Pancreas (tissue), 10 donors: ENCODE measurements around the gene E2F7. TPM values are rescaled to one million over a fixed set of nuclear protein-coding genes. Genes with fewer than 3 reads are reported as not detected.

Experiments used
- ATAC-seq, 4 donors: fragments of 200-7000 bp; cut with Tn5 transposase; one replicate each; pipeline versions ENCODE4 v1.8.0 to v1.9.1; 2020; ENCODE audit warnings: mild to moderate bottlenecking in 4 of 4, moderate library complexity in 4 of 4
- DNase-seq, 6 donors: peaks; one replicate each; pipeline ENCODE4 v3.0.0-alpha.2; 2020
- FAIRE-seq: peaks from 2 replicates; lab custom pipeline; 2012; peaks lifted over from hg19 to GRCh38; lab: Jason Lieb, UNC
- H3K27ac ChIP-seq, 4 donors: fragments of 200-600 bp; sonication (generic); 1 replicate in 3 of 4; 2 replicates in 1 of 4; pipeline versions ENCODE4 v1.5.0 to v1.8.0; 2020
- H3K27me3 ChIP-seq, 4 donors: fragments of 200-600 bp; one replicate each; pipeline ENCODE4 v1.8.0; 2021
- H3K36me3 ChIP-seq, 3 donors: fragments of 200-600 bp; sonication (generic) in 1 of 3; one replicate each; pipeline versions ENCODE4 v1.5.0 to v1.8.0; 2020 to 2021
- H3K4me1 ChIP-seq, 3 donors: fragments of 200-600 bp; one replicate each; pipeline ENCODE4 v1.8.0; 2021
- H3K4me3 ChIP-seq, 4 donors: fragments of 200-600 bp; sonication (generic) in 2 of 4; one replicate each; pipeline versions ENCODE4 v1.5.0 to v1.8.0; 2020 to 2021
- H3K9me3 ChIP-seq, 4 donors: fragments of 200-600 bp; one replicate each; pipeline ENCODE4 v1.8.0; 2021
- WGBS, 2 donors: extraction: QIAGEN DNeasy Blood & Tissue Kit; methylation state at CpG; one replicate each; pipeline ENCODE4 v1.1.7; 2013; 5-methylcytosine and 5-hydroxymethylcytosine counted together
- intact Hi-C, 3 donors: fragments of 100-400 bp; cut with DNase I; formaldehyde crosslinking; loops; one replicate each; pipeline versions ENCODE4 v1.11.1 to v1.14.2; 2022
- polyA plus RNA-seq, 2 donors: library from polyadenylated mRNA; stranded (reverse); fragments of 200-250 nt; gene quantifications; one replicate each; pipeline ENCODE4 v1.2.3, GENCODE V29; 2013
- total RNA-seq, 6 donors: library from RNA; stranded (reverse); fragmentation: NEBNext Ultra II Directional in 4 of 6; extraction: Animal tissue kit (Norgen Biotek cat#: 25700) in 4 of 6; gene quantifications; one replicate each; pipeline versions ENCODE4 v1.2.1 to v1.2.4, GENCODE V29; 2021 to 2023
- TF ChIP-seq, protein P1 (sequence below), 4 donors: fragments of 200-600 bp; sonication (generic) in 3 of 4; IDR thresholded peaks; one replicate each; pipeline versions ENCODE4 v1.5.0 to v1.8.0; 2021; ENCODE audit warnings: antibody characterized with exemption in 4 of 4
- donor health status: healthy with polysubstance abuse.
- donor health status: DM: no; HTN: no; CAD: no; lungs with moderate emphysema.
- donor health status: DM: no; HTN: no; CAD: no.
- donor health status: control.
- donor health status: control.
- donor health status: Bipolar disorder and iron deficiency.
- donor health status: DM: yes; HTN: yes; CAD: no.
- donor health status: DM: no; HTN: no; CAD: no.
- donor health status: DM: no; HTN: no; CAD: no.
- donor health status: DM: yes; HTN: yes; CAD: no.

The E2F7 gene
- total and polyA plus RNA-seq, 8 donors: 0.08 to 0.73 (median 0.28) TPM; not detected in 2

DNA sequence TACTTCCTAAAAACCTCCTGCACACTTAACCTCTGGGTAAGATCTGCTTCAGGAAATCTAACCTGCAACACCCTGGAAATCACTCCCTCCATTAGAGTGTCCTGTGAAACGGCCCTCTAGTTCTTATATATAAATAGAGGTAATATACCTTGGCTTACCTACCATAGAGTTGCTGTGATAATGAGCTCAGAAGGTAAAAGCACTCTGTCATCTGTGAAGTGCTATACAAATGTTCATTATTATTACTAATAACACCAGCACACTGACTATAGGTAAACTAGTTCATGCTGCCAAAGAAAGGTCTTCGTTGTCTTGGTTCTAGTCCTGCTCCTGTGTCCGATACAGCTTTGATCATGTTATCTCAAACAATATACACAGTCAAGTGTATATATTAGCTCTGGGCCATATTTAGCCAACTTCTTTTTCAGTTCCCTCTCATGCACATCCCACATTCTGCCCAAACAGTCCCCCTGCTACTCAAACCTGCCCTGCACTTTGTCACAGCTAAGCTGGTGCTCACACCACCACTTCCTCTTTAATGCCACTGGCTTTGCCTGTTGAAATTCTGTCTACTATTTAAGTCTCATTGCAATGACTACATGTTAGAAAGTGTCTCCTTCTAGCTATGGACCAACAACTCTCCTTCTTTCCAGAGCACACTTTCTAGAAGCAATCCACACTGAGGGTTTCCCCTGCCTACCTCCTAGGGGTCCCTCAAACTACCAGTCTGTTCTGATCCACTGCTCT lies 5.1 kb downstream of the E2F7 start:
- intact Hi-C loops: no loop called here
- Histone ChIP-seq H3K9me3 (no peaks in the 10 kb centered on the region), H3K4me1 (no peaks in the 10 kb centered on the region), H3K27ac (no peak overlapping the region), H3K4me3 (no peak overlapping the region), H3K27me3 (peaks cover 0 to 19% (median 0%) of the 10 kb centered on the region in 4 donors), H3K36me3 (no peaks in the 10 kb centered on the region)
- FAIRE-seq (no peak), DNase-seq (no peak), ATAC-seq (no peak)
- 71 to 81% methylated on average over 3 of the region's 3 CpGs for WGBS, 2 donors
- TF ChIP-seq, protein P1, sequence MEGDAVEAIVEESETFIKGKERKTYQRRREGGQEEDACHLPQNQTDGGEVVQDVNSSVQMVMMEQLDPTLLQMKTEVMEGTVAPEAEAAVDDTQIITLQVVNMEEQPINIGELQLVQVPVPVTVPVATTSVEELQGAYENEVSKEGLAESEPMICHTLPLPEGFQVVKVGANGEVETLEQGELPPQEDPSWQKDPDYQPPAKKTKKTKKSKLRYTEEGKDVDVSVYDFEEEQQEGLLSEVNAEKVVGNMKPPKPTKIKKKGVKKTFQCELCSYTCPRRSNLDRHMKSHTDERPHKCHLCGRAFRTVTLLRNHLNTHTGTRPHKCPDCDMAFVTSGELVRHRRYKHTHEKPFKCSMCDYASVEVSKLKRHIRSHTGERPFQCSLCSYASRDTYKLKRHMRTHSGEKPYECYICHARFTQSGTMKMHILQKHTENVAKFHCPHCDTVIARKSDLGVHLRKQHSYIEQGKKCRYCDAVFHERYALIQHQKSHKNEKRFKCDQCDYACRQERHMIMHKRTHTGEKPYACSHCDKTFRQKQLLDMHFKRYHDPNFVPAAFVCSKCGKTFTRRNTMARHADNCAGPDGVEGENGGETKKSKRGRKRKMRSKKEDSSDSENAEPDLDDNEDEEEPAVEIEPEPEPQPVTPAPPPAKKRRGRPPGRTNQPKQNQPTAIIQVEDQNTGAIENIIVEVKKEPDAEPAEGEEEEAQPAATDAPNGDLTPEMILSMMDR (IDR thresholded peaks at IDR 0.05): no peak

DNA sequence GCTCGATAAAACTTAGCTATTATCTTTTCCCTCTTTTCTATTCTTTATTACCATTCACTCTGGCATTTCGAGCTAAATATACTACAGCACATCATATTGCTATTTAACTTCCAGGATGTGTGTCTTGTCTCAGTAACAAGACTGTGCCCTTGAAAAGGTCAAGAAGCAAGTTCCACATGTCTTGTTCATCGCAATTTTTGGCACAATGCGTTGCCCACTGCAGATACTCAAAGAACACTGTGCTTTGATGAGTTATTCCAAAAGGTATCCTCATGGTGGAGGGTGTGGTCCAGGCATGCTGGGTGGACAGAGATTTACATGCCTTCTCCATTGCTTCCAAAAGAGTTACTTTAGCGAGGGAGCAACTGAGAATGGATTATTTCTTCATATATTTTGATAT lies 6.6 kb downstream of the E2F7 start:
- ATAC-seq: no peak
- FAIRE-seq: no peak
- Histone ChIP-seq H3K27ac (no peak overlapping the region), H3K9me3 (no peaks in the 10 kb centered on the region), H3K27me3 (peaks cover 0 to 17% (median 0%) of the 10 kb centered on the region in 4 donors), H3K4me1 (no peaks in the 10 kb centered on the region), H3K36me3 (no peaks in the 10 kb centered on the region), H3K4me3 (no peak overlapping the region)
- TF ChIP-seq, protein P1 (IDR thresholded peaks at IDR 0.05): no peak
- no peak for DNase-seq
- WGBS, 2 donors: 89% methylated on average over 5 of the region's 5 CpGs
- intact Hi-C loops: no loop called here

GRCh38 chr12:77054851-77055250 lies 10.5 kb downstream of the E2F7 start:
- Histone ChIP-seq H3K4me1 (no peaks in the 10 kb centered on the region), H3K27ac (no peak overlapping the region), H3K27me3 (no peaks in the 10 kb centered on the region), H3K9me3 (no peaks in the 10 kb centered on the region), H3K36me3 (no peaks in the 10 kb centered on the region), H3K4me3 (no peak overlapping the region)
- no peak for FAIRE-seq
- no peak for DNase-seq
- intact Hi-C loops: no loop called here
- 88% methylated on average over 4 of the region's 4 CpGs for WGBS, 2 donors
- TF ChIP-seq, protein P1 (IDR thresholded peaks at IDR 0.05): no peak
- ATAC-seq: no peak

DNA sequence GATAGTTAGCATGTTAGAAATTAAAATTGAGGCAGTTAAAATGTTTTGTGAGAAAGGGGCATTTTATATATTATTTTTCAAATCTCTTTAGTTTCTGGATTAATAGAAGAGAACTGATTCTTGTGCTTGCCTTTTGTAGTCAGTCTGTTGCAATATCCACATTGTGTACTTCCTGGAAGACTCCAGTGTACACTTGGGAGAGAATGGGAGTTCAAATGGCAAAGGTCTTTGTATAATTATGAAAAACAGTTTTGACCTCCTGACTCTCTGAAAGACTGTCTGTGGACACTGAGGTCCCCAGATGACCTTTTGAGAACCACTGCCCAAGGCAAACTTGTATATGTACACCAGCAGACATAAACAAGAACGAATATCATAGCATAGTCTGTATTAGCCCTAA lies 12.1 kb downstream of the E2F7 start:
- 42 to 79% methylated on average over 1 of the region's 1 CpG for WGBS, 2 donors
- no peaks in the 10 kb centered on the region for H3K27me3 ChIP-seq
- intact Hi-C loops: no loop called here
- no peaks in the 10 kb centered on the region for H3K9me3 ChIP-seq
- TF ChIP-seq, protein P1 (IDR thresholded peaks at IDR 0.05): no peak
- ATAC-seq: no peak
- no peak overlapping the region for H3K27ac ChIP-seq
- H3K4me3 ChIP-seq: no peak overlapping the region
- DNase-seq: no peak
- no peaks in the 10 kb centered on the region for H3K36me3 ChIP-seq
- H3K4me1 ChIP-seq: no peaks in the 10 kb centered on the region
- no peak for FAIRE-seq

DNA sequence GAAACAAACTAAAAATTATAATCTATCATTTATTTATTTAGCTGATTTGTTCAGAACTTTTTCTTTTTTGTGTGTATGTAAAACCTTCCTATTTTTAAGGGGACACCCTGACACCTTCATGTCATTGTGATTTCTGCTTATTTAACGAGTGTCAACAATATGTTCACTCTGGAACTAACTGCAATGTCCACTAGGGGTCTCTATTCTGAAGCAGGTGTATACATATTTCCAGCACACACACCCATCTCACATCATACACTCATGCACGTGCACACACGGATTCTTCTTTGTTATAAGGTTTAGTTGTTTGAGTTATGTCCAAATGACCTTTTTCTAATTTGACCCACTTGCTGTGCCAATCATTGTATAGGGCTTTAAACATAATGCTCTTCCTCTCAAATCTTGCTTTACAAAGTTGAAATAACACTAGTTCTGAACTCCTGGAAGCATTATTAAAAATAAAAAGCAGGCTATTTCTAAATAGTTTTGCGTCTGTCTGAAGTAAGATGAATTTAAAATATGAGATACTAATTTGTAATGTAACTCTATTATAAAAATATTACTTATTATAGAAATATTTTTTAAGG lies 15.5 kb downstream of the E2F7 start:
- Histone ChIP-seq H3K27me3 (no peaks in the 10 kb centered on the region), H3K36me3 (no peaks in the 10 kb centered on the region), H3K27ac (no peak overlapping the region), H3K4me3 (no peak overlapping the region), H3K9me3 (no peaks in the 10 kb centered on the region), H3K4me1 (no peaks in the 10 kb centered on the region)
- DNase-seq: peak in 1 of 6 donors; percentile 23
- TF ChIP-seq, protein P1 (IDR thresholded peaks at IDR 0.05): peak; percentile 42 to 65 (median 58)
- peak; percentile 70 to 94 (median 89) for ATAC-seq
- peak; percentile 69 for FAIRE-seq
- WGBS, 2 donors: 18 to 19% methylated on average over 4 of the region's 4 CpGs
- intact Hi-C loops: no loop called here
